Activated CD4-positive, alpha-beta memory T cell treated with anti-CD3 and anti-CD28 coated beads, Interleukin-2, amount 10 ng/mL, durations not matched to agents 7 days and 5 days (primary cell): ENCODE results near the gene PTH2. TPM values are rescaled to one million over a fixed set of nuclear protein-coding genes. Genes with fewer than 3 reads are reported as not detected.

Experiments
- CTCF ChIA-PET: fragments of 350-600 bp; sonication (Branson Sonifier 250); formaldehyde crosslinking; loops from one replicate; lab custom pipeline; 2021; ENCODE audit warnings: antibody characterized with exemption, inconsistent platforms; lab: Charles Lee
- POLR2A ChIA-PET: fragments of 350-600 bp; sonication (Branson Sonifier 250); formaldehyde crosslinking; loops from one replicate; lab custom pipeline; 2021; ENCODE audit warnings: antibody characterized with exemption; lab: Charles Lee
- DNase-seq: peaks from one replicate; pipeline ENCODE4 v3.0.0-alpha.2; 2020
- H3K27ac Mint-ChIP-seq: one replicate; pipeline ENCODE4 v1.8.0; 2021; ENCODE audit warnings: mild to moderate bottlenecking, mixed read lengths
- H3K27me3 Mint-ChIP-seq: one replicate; pipeline ENCODE4 v1.8.0; 2021; ENCODE audit warnings: mixed read lengths
- H3K36me3 Mint-ChIP-seq: one replicate; pipeline ENCODE4 v1.8.0; 2021; ENCODE audit warnings: low read depth, mixed read lengths
- H3K4me1 Mint-ChIP-seq: one replicate; pipeline ENCODE4 v1.8.0; 2021; ENCODE audit warnings: mixed read lengths
- H3K4me3 Mint-ChIP-seq: one replicate; pipeline ENCODE4 v1.8.0; 2021; ENCODE audit warnings: mild to moderate bottlenecking, mixed read lengths
- H3K9me3 Mint-ChIP-seq: one replicate; pipeline ENCODE4 v1.8.0; 2021; ENCODE audit warnings: mixed read lengths
- total RNA-seq, 2 experiments: library from RNA; stranded (reverse); gene quantifications; one replicate each; pipeline ENCODE4 v1.2.3, GENCODE V29; 2021

Gene PTH2
- total RNA-seq, 2 experiments from 2014 or later, result not detected

- H3K9me3 Mint-ChIP-seq, result no peaks in the 10 kb centered on the region
- peaks cover 49% of the 10 kb centered on the region for H3K4me1 Mint-ChIP-seq
- no peak overlapping the region for H3K4me3 Mint-ChIP-seq
- no peak for DNase-seq
- H3K27ac Mint-ChIP-seq, result no peak overlapping the region
- CTCF ChIA-PET, result interaction anchor here (1.0 to 2.1 kb wide), 2 partner anchors 15 to 414 kb away, joined by 3 to 9 read pairs; partner anchors contain the start of genes GYS1 and RUVBL2
- H3K27me3 Mint-ChIP-seq, result no peaks in the 10 kb centered on the region
- H3K36me3 Mint-ChIP-seq, result no peaks in the 10 kb centered on the region
- POLR2A ChIA-PET, result interaction anchor here (2.0 kb wide), 1 partner anchor 19 kb away, joined by 6 read pairs; no protein-coding TSS in a partner anchor
These were observed 16.2 kb downstream of the PTH2 start for GRCh38 chr19:49407079-49407478.

DNA sequence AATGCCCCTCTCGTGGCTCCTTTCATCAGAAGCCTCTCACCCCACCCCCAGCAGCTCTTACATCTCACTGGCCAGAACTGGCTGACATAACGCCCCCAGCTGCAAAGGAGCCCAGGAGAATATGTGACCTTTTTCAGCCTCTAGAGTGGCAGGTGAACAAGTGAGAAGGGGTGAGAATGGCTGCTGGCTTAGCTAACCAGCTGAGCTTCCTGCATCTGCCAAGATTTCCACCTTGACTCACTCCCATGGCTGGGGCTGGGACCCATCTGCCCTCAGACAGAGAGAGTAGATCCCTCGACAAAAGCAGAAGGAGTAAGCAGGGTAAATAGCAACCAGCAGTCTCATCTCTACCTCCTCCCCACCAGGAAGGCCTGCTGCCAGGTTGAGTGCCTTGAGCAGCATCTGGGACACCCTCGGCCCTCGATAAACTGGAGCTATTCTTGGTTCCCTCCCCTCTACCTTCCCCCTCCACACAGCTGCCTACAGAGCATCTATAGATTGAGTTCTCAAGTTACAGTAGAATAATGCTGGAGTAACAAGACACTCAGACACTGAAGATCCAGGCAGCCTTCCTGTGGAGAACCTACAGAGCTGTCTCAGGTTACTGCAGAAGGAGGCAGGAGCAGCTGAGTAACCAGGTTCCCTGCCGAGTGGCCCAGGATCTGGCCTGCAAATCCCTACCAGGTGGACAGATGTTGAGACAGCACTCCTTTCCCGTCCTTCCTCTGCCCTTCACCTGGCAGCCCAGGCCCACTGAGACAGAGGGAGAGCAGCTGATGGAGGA lies 19.6 kb downstream of the PTH2 start:
- POLR2A ChIA-PET, result interaction anchor here (1.4 kb wide), 1 partner anchor 10 kb away, joined by 3 read pairs; no protein-coding TSS in a partner anchor
- peaks cover 4% of the 10 kb centered on the region for H3K27me3 Mint-ChIP-seq
- no peak overlapping the region for H3K27ac Mint-ChIP-seq
- no peaks in the 10 kb centered on the region for H3K9me3 Mint-ChIP-seq
- no peaks in the 10 kb centered on the region for H3K36me3 Mint-ChIP-seq
- DNase-seq, result no peak
- H3K4me3 Mint-ChIP-seq, result no peak overlapping the region
- CTCF ChIA-PET, result interaction anchor here (0.9 kb wide), 1 partner anchor 12 kb away, joined by 3 read pairs; no protein-coding TSS in a partner anchor
- H3K4me1 Mint-ChIP-seq, result peaks cover 20% of the 10 kb centered on the region

DNA sequence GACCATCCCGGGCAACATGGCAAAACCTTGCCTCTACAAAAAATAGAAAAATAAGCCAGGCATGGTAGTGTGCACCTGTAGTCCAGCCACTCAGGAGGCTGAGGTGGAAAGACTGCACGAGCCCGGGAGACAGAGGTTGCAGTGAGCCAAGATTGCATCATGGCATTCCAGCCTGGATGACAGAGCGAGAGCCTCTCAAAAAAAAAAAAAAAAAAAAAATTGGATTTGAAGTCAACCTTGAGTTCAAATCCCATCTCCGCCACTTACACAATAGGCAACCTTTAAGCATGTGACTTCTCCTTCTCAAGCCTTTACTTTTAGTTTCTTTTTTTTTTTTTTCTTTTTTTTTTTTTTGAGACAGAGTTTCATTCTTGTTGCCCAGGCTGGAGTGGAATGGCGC lies 23.2 kb downstream of the PTH2 start:
- POLR2A ChIA-PET, result no interaction called here
- Mint-ChIP-seq H3K4me1 (peaks cover 11% of the 10 kb centered on the region), H3K27ac (no peak overlapping the region), H3K36me3 (no peaks in the 10 kb centered on the region), H3K9me3 (no peaks in the 10 kb centered on the region), H3K27me3 (peaks cover 9% of the 10 kb centered on the region), H3K4me3 (no peak overlapping the region)
- CTCF ChIA-PET, result interaction anchor here (0.7 kb wide), 1 partner anchor 383 kb away, joined by 4 read pairs; no protein-coding TSS in a partner anchor
- DNase-seq, result no peak

- peaks cover 11% of the 10 kb centered on the region for H3K4me1 Mint-ChIP-seq
- CTCF ChIA-PET, result no interaction called here
- no peak overlapping the region for H3K4me3 Mint-ChIP-seq
- POLR2A ChIA-PET, result no interaction called here
- no peaks in the 10 kb centered on the region for H3K36me3 Mint-ChIP-seq
- H3K9me3 Mint-ChIP-seq, result no peaks in the 10 kb centered on the region
- no peak overlapping the region for H3K27ac Mint-ChIP-seq
- DNase-seq, result no peak
- H3K27me3 Mint-ChIP-seq, result peaks cover 9% of the 10 kb centered on the region
These were observed 24.3 kb downstream of the PTH2 start for GRCh38 chr19:49398931-49399330.

DNA sequence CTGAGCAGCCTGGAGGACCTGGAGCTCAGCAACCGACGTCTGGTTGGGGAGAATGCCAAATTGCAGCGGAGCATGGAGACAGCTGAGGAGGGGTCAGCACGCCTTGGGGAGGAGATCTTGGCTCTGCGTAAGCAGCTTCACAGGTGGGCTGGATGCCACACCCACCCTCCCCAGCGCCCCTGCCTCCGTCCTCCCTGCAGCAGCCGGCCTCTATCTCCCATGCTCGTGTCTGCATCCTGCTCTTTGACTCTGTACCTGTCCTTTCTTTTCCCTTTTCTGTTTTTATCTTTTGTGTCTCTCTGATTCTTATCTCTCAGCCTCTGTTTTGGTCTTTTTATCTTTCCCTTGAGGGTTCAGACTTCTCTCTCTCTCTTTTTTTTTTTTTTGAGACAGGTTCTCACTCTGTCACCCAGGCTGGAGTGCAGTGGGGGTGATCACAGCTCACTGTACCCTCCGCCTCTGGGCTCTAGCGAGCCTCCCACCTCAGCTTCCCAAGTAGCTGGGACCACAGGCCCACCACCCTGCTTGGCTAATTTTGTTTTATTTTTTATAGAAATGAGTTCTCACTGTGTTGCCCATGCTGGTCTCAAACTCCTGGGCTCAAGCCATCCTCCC lies 25.1 kb downstream of the PTH2 start:
- no peaks in the 10 kb centered on the region for H3K36me3 Mint-ChIP-seq
- POLR2A ChIA-PET, result interaction anchor here (1.0 kb wide), 1 partner anchor 55 kb away, joined by 3 read pairs; the partner anchor contains the start of gene ALDH16A1
- peaks cover 11% of the 10 kb centered on the region for H3K4me1 Mint-ChIP-seq
- no peak overlapping the region for H3K27ac Mint-ChIP-seq
- no peak for DNase-seq
- CTCF ChIA-PET, result no interaction called here
- no peak overlapping the region for H3K4me3 Mint-ChIP-seq
- H3K27me3 Mint-ChIP-seq, result peaks cover 9% of the 10 kb centered on the region
- H3K9me3 Mint-ChIP-seq, result no peaks in the 10 kb centered on the region

DNA sequence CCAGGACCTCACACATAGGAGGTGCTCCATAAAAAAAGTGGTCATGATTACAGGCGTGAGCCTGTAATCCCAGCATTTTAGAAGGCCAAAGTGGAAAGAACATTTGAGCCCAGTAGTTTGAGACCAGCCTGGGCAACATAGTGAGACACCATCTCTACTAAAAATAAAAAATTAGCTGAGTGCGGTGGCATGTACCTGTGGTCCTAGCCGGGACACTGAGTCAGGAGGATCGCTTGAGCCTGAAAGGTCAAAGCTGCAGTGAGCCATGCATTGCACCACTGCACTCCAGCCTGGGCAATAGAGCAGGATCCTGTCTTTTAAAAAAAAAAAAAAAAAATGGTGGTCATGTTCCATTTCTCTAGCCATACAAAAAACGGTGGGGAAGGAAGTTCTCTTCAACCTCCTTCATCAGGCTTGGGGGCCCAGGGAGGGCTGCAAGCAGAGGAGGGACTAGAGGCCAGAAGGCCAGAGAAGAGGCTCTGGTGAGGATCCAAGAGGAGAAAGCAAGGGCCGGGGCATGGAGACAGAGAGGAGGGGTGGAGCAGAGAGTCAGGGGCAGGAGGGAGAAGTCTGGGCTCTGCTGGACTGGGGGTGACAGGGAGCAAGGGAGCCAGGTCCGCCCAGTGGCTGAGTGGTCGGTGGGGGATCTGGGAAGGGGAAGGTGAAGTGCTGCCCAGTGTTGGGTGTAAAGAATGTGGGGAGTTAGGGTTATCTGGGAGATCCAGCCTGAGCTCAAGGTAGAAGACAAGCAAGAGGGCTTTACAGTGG lies 26.3 kb downstream of the PTH2 start:
- peaks cover 16% of the 10 kb centered on the region for H3K4me1 Mint-ChIP-seq
- H3K4me3 Mint-ChIP-seq, result no peak overlapping the region
- no peak for DNase-seq
- CTCF ChIA-PET, result no interaction called here
- H3K36me3 Mint-ChIP-seq, result no peaks in the 10 kb centered on the region
- no peaks in the 10 kb centered on the region for H3K9me3 Mint-ChIP-seq
- POLR2A ChIA-PET, result interaction anchor here (0.8 kb wide), 1 partner anchor 9 kb away, joined by 3 read pairs; no protein-coding TSS in a partner anchor
- peaks cover 15% of the 10 kb centered on the region for H3K27me3 Mint-ChIP-seq
- no peak overlapping the region for H3K27ac Mint-ChIP-seq

GRCh38 chr19:49395581-49396407 lies 27.4 kb downstream of the PTH2 start:
- no peak for DNase-seq
- CTCF ChIA-PET, result interaction anchor here (0.7 to 1.0 kb wide), 2 partner anchors 47 to 73 kb away, joined by 3 read pairs; no protein-coding TSS in a partner anchor
- Mint-ChIP-seq H3K27me3 (peaks cover 15% of the 10 kb centered on the region), H3K9me3 (no peaks in the 10 kb centered on the region), H3K36me3 (no peaks in the 10 kb centered on the region), H3K27ac (no peak overlapping the region), H3K4me3 (no peak overlapping the region), H3K4me1 (peaks cover 24% of the 10 kb centered on the region)
- POLR2A ChIA-PET, result interaction anchor here (0.6 kb wide), 1 partner anchor 56 kb away, joined by 3 read pairs; the partner anchor contains the start of gene PIH1D1

- Mint-ChIP-seq H3K27ac (no peak overlapping the region), H3K27me3 (peaks cover 14% of the 10 kb centered on the region), H3K4me1 (peaks cover 32% of the 10 kb centered on the region), H3K4me3 (no peak overlapping the region), H3K9me3 (no peaks in the 10 kb centered on the region), H3K36me3 (no peaks in the 10 kb centered on the region)
- ChIA-PET CTCF (interaction anchor here (1.1 to 1.7 kb wide), 3 partner anchors 12 to 49 kb away, joined by 3 to 5 read pairs (median 3); no protein-coding TSS in a partner anchor), POLR2A (interaction anchor here (1.3 to 1.6 kb wide), 2 partner anchors 9 to 52 kb away, joined by 3 to 5 read pairs; no protein-coding TSS in a partner anchor)
- no peak for DNase-seq
These were observed 29.4 kb downstream of the PTH2 start for GRCh38 chr19:49393881-49394280.

- CTCF ChIA-PET, result interaction anchor here (0.6 to 3.0 kb wide), 32 partner anchors 9 to 179 kb away, joined by 3 to 55 read pairs (median 5); partner anchors contain the start of genes ALDH16A1, GFY, PIH1D1 and SLC17A7
- peaks cover 33% of the 10 kb centered on the region for H3K4me1 Mint-ChIP-seq
- peak; percentile 85 for DNase-seq
- H3K36me3 Mint-ChIP-seq, result no peaks in the 10 kb centered on the region
- H3K27me3 Mint-ChIP-seq, result peaks cover 10% of the 10 kb centered on the region
- POLR2A ChIA-PET, result interaction anchor here (0.6 to 2.5 kb wide), 17 partner anchors 17 to 273 kb away, joined by 3 to 14 read pairs (median 3); partner anchors contain the start of genes ALDH16A1, CD37, FLT3LG and RPL13A
- H3K9me3 Mint-ChIP-seq, result no peaks in the 10 kb centered on the region
- H3K4me3 Mint-ChIP-seq, result no peak overlapping the region
- H3K27ac Mint-ChIP-seq, result peak overlapping the region; percentile 29
These were observed 31.5 kb downstream of the PTH2 start for GRCh38 chr19:49391581-49392399.

- Mint-ChIP-seq H3K4me1 (peaks cover 33% of the 10 kb centered on the region), H3K36me3 (no peaks in the 10 kb centered on the region), H3K27me3 (peaks cover 10% of the 10 kb centered on the region), H3K9me3 (no peaks in the 10 kb centered on the region), H3K4me3 (no peak overlapping the region), H3K27ac (no peak overlapping the region)
- POLR2A ChIA-PET, result interaction anchor here (0.6 to 2.5 kb wide), 15 partner anchors 18 to 99 kb away, joined by 3 to 14 read pairs (median 3); partner anchors contain the start of genes ALDH16A1, CD37, FLT3LG and RPL13A
- no peak for DNase-seq
- CTCF ChIA-PET, result interaction anchor here (0.6 to 3.0 kb wide), 29 partner anchors 9 to 180 kb away, joined by 3 to 55 read pairs (median 5); partner anchors contain the start of genes ALDH16A1, GFY, PIH1D1 and SLC17A7
These were observed 32.3 kb downstream of the PTH2 start for GRCh38 chr19:49390929-49391359.
